Midbrain (tissue), 1 donor: ENCODE results near the gene APLF.
A peak's percentile ranks its signal among the peaks of the same experiment; 100 is the strongest.

ENCODE experiments used
- DNase-seq: peaks from one replicate; lab custom pipeline; 2025; lab: John Stamatoyannopoulos, UW

Gene APLF, protein sequence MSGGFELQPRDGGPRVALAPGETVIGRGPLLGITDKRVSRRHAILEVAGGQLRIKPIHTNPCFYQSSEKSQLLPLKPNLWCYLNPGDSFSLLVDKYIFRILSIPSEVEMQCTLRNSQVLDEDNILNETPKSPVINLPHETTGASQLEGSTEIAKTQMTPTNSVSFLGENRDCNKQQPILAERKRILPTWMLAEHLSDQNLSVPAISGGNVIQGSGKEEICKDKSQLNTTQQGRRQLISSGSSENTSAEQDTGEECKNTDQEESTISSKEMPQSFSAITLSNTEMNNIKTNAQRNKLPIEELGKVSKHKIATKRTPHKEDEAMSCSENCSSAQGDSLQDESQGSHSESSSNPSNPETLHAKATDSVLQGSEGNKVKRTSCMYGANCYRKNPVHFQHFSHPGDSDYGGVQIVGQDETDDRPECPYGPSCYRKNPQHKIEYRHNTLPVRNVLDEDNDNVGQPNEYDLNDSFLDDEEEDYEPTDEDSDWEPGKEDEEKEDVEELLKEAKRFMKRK

DNA sequence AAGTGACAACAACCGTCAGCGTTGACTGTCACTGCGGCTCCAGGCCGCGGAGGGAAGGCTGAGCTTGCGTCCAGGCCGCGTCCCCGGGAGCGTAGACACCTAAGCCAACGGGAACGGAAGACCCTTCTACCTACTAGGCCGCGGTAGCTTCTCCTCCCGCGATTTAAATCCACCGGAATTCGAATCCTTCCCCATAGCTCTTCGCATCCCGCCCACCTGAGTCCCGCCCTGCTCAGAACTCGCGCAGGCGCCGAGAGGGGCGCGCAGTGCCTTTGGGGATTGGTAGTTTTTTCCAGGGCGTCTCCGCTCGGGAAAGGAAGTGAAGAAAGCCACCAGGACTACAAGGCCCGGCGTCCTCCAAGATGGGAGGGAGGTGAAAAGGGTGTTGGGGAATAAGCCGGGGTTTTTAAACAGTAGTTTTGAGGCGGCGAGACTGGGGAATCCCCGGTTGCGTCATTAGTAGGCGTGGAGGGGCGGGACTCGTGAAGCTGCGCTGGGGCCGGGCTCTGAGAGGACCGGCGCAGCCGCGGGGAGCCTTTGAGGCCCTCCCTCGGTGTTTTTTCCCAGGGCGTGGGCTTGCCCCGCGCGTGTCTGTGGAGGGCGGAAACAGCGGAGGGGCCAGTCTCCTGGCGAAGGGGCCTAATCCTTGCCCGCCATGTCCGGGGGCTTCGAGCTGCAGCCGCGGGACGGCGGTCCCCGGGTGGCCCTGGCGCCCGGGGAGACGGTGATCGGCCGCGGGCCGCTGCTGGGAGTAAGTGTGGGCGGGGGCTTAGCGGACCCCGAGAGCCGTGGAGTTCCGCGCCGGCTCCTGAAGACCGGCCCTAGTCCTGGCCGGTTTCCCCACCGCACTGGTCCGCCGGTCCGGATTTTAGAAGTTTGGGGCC lies at the start of gene APLF, which contains the start of gene FBXO48:
APLF (plus strand) TSS at position 509 of the 884 bp plus-strand sequence; CDS start at position 656, 147 bp downstream.
FBXO48 (minus strand) TSS at position 218 of the 884 bp plus-strand sequence. CDS start 2,149 bp downstream, outside the sequence.
- peak; percentile 98 for DNase-seq

DNA sequence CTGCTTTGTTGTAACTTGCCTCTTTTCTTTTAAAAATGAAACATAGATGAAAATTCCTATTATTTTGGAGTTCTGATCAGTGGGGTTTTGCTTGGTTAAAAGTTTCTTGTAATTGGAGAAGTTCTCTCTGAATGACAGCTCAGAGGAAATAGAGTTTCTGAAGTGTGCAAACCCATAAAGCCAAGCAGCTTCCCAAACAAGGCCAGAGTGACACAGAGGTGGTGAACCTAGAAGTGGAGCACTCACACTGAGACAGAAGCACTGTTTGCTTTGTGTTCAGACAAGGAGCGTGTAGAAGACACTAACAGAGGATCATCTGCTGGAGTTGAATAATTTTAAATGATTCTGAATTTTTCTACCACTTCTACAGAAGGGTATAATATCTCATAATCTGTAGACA lies 49.5 kb upstream of the APLF start:
- no peak for DNase-seq

DNA sequence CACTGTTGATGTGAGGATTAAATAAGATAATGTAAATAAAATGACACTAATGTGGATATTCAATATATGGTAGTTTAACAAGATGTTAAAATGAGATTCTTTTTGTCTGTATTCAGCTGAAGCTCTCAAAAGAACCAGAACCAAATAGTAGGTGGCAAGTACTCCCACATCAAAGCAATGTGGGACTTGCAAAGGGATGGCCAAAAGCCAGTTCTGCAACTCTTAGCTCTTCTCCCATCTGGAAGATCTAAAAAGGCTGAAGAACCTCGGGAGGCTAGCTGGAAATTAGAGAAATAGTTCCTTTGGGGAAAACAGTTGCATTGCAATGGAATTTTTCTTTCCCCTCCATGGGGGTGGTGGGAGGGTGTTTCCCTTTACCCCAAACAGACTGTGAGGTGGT lies 49.0 kb upstream of the APLF start:
- no peak for DNase-seq

DNA sequence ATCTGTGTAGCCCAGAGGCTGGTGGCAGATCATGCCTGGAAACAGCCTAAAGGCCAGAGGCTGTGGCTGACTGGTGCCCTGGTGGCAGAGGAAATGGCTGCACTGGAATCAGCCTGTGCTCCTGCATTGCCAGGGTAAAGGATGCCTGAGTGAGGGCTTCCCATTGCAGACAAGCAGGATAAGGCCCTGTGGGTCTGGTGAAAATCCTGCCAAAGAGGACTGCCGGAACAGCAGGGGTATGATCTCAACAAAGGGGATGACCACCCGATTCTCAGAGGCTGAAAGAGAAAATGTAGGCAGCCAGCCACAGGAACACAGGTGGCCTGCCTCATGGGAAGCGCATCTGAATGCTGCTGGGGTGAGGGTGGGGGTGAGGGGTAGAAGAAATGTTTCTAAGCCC lies 48.5 kb upstream of the APLF start:
- no peak for DNase-seq

DNA sequence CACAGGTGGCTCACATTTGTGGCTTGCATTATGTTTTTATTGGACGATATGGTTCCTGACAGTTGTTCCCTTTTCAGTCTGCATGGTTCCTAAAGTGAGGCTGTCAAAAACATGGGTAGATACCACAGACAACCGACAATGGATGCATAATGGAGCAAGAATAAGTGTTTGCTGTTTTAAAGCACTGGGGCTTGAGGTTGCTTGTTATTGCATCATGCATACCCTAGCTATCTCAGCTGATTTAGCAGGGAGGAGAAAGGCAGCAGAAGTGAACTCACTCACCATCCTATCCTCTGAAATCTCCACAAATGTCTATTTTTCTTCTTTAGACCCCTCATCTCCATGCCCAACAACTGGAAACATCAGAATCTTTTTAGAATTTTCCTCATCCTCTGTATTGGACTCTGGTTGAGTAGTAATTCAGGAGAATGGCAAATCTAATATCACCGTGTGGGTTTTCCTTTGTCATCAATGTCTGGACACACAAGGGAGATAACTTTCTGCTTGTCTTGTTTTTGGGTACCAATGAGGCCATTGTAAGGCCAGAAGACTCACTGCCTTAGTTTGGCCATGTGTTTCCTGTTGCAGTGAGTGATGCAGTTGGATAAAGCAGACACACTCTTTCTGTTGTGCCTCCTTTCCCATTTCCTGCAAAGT lies 47.0 kb upstream of the APLF start:
- DNase-seq, result no peak

DNA sequence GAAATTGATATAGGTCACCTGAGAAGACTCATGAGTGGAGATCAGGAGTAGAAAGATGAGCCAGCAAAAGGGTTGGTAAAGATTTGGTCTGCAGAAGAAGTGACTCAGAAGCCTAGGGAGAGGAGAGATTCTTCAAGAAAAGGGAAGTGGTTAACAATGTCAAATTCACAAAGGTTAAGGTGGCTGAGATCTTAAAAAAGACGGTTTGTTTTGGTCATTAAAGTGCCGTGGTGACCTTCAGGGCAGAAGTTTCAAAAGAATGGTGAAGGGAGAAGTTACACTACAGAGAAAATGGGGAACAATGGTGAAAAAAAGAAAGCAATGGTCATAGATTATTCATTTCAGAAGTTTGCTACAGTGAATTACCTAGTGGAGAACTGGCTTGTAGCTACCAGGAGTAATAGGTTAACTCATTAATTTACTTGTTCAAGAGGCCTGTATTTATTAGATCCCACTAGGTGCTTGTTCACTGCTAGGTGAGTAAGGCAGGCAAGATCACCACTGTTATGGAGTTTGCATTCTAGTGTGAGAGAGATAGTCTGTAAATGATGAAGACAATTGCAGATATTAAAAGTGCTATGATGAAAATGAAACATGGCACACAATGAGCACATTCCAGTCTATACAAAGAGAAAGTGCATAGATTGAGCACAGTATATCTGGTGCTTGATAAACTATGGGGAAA lies 43.3 kb upstream of the APLF start:
- no peak for DNase-seq

DNA sequence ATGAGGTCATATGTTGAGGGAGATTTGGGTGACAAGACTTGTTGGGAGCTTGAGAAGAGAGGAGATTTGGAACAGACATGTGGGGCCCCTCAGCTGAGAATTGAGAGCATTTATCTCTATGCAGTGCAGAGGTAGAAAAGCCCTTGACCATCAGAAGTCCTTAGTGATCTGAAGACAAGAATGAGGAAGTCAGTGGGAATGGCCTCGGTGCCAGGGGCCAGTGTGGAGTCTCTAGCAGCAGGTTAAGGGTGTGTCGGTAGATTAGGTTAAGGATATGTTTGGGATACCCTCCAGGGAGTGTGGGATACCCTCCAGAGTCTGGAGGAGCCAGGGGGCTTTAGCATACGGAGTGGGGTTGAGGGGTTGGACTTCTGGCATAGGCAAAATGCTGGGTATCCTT lies 41.9 kb upstream of the APLF start:
- no peak for DNase-seq

DNA sequence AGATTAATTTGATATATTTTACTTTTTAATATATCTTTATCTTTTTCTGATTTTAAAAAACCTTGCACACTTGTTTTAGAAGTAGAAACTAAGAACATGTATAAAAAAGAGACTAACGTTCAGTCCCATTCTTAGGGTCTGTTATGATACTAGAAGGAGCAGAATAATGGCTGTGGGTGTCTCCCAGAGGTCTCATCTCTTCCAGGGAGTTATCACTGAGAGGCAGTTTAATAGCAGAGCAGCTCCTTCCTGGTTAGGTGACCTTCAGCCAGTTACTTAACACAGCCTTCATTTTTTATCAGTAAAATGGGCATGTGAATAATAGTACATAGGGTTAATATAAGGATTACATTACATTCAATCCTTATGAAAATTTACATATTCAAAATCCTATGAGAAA lies 40.9 kb upstream of the APLF start:
- no peak for DNase-seq

DNA sequence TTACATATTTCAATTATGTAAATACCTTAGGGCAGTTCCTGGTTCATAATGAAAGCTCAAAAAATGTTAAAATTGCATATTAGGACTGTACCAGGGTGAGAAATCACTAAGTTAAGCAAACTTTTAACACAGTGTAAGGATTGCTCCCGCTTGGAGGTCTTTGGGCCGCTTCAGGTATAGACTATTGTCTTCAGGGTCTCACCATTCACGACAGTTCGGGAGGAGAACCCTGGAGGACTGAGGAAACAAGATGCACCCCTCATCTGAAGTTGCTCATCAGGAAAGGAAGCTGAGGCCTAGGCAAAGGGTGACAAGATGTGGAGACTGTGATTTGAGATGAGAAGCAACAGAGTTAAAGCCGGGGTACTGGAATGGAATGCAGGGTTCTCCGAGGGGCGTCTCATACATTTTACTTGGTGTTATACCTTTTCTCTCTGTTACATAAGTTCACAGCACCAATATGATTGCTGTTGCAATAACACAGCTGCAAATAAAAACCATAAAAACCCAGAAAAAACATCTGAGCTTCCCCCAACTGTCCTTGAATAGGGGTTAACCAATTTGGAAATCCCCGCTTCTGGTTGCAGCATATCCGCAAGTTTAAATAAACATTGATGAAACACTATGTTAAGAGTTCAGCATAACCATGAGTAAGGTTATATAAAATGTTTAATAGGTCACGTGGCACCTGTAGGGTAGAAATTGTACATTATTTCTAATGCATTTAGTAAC lies 40.4 kb upstream of the APLF start:
- DNase-seq, result no peak

DNA sequence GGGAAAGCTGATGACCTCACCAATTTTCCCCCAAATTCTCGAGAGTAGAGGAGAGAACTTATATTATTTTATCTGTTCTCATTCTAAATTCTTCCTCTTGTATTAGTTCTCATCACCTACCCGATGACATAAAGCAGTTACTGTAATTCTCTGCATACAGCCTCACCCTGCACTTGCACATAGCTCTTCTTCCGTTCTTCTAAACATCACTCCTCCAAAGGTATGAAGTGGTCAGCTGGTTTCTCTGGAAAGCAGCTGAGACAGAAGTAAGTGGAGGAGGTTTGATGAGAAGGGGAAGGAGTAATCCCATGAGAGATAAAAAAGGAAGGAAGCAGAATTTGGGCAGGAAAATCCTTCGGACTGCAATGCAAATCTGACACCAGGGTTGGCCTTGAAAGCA lies 39.3 kb upstream of the APLF start:
- DNase-seq, result no peak

DNA sequence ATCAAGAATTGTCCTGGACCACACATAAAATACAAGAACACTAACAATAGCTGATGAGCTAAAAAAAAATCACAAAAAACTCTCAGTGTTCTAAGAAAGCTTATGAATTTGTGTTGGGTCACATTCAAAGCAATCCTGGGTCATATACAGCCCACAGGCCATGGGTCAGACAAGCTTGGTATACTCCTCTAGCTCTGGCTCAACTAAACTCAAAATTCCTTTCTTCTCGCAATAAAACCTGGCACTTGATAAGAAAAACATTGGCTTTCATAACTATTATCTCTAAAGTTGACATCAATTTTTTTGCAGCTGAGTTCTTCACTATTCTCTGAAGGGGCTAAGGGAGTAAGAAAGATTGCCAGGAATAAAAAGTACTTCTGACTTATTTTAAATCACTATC lies 38.6 kb upstream of the APLF start:
- DNase-seq, result no peak

DNA sequence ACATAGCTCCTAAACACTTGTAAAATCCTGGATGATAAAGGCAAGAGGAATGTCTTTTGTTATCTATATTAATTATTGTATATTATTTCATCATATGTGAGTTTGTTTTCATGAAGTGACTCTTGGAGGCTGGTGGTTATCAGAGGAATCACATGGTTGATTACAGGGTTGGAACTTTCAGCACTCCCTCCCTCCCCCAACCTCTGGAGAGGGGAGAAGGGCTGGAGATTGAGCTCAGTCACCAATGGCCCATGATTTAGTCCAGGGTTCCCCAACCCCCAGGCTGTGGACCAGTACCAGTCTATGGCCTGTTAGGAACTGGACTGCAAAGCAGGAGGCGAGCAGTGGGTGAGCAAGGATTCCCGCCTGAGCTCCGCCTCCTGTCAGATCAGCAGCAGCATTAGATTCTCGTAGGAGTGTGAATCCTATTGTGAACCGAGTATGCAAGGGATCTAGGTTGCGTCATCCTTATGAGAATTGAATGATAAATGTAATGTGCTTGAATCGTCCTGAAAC lies 38.0 kb upstream of the APLF start:
- no peak for DNase-seq

DNA sequence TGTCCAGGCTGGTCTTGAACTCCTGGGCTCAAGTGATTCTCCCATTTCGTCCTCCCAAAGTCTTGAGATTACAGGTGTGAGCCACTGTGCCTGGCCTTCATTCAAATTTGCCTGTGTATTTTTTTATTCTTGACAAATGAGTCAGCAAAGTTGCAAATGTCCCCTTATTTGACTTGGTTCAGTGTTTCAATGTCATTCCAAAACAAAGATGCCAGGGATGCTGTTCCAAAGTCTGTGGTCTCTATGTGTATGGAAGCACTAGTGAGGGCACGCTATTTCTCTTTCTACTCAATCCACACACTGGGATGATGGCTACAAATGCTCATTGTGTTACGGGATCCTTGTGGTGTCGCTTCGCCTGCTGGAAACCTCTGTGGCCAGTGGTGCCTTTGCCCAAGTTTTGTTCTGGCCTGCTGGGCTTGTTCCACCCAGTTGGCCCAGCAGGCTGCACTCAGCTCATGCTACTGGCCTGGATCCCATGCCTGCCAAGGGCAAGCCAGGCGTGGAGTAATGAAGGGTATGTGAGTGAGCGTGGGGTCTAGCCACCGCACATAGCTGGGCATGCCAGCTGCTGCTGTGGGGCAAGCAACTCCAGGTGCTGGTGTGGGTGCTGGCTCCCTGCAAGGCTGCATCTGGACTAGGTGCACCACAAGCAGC lies 35.9 kb upstream of the APLF start:
- no peak for DNase-seq

DNA sequence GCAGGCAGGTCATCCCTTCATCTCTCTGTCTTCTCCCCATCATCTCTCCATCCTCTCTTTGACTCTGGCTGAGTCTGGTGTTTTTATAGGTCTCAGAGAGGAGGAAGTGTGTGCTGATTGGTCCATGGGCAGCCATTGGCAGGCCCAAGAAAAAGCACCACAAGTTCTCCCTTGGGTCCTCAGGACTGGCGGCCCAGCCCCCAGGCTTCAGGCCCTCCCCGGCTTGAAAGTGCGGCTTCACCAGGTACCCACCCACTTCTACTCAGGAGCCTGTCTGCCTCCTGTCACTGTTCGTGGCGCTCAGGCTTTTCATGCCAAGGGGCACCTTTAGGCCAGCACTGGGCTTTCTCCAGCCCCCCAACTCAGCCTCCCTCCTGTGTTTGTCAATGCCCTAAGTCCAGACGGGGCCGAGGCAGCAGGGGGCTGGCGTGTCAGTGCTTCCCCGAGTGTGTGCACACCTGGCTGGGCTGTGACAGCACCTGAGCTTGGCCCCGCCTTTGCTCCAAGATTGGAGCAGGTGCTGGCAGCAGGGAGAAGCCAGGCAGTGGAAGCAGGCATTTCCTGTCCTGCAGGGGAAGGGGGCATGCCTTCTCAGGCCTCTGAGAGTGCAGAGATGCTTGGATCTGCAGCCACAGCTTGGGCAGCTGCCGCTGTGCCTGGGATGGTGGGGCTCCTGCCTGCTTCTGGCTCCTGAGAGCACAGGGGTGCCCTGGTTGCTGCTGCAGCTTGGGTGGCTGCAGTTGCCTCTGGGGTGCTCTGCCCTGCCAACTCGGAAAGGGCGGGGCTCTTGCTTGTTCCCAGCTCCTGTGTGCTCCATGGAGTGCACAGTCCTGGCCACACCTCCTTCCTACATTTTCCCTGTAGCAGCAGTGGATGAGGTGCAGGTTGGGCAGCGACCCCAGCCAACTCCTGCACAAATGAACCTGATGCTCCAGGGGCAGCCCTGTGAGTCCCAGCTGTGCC lies 34.4 kb upstream of the APLF start:
- no peak for DNase-seq

DNA sequence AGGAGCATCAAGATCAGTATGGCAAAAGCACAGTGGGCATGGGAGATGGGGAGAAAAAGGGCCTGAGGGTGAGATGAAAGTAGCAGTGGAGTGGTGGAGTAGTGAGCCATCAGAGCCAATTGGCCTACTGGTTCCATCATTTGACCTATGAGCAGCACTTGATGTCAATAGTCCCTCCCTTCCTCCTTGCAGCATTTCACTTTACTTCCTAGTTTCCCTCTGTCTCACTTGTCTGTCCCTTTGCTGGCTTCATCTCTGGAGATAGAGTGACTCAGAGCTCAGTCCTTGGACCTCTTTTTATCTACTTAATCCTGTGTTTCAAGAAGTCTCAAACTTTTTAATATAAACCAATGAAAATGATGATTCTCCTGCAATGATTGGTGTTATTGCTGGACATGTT lies 32.4 kb upstream of the APLF start:
- no peak for DNase-seq

DNA sequence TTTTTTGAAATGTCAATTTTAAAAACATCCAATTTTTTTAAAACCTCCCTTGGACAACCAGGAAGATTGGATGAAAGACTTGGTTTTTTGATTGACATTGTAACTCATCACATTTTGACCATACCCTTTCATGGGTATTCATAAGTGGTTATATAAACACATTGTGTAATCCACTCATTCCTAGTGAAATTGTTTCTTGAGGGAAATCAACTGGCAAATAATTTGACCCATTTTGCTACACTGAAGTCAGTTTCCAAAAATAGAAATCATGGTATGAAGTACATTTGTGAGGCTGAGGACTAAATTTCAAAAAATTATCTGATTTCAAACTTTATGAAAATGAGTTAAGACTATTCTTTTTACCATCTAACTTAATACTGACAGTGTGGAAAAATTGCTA lies 31.8 kb upstream of the APLF start:
- DNase-seq, result no peak

DNA sequence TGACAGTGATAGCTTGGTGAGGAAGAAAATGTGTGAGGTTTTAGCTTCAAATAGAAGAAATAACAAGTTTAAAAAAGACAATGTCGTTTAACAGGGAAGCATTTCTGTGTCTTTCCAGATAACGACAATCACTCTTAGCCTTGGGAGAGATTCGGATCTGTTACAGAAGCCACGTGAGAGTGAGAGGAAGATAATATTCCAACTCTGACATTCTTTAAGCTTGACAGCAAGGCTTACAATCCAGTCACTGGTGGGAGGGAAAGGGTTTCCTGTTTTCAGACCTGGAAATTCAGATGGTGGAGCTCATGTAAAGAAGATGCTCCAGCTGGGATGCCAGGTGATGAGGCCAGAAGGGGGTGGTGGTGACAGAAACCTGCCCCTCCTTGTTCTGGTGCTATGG lies 31.1 kb upstream of the APLF start:
- DNase-seq, result no peak

DNA sequence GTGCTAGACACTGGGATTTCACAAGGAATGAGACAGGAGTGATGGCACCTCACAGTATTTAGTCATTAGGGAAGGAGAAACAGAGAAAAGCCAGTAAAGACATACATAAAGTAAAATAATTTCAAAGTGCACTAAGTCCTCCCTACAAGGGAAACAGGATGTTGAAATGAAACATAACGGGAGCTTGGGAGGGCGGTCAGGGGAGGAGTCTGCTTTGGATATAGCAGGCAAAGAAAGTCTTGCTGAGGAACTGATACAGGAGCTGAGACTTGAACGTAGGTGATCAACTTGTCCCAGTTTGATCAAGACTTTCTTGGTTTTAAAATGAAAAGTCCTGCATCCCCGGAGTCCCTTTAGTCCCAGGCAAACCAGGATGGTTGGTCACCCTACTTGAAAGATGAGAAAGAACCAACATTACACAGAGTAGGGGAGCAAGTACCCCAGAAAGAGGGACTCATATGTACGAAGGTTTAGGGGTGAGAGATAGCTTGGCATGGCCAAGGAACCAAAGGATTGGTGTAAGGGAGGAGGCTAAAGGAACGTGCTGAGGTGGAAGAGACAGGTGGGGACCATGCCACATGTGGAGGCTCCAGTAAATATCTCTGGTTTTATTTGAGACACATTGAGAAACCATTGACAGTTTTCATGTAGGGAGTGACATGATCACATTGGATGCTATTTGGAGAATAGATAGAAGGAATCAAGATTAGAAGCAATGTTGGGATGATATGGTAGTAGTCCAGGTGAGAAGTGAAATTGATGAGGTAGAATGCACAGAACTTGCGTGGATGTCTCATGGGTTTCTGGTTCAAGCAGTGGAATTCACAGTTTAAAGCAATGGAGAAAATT lies 28.7 kb upstream of the APLF start:
- DNase-seq, result no peak
